Body of pancreas (tissue), 4 donors: ENCODE measurements around the gene ENO3.

Experiments
- CTCF ChIP-seq, 7 experiments: fragments of 450-650 bp in 4 of 7; fragments of 200-600 bp in 3 of 7; sonication (generic) in 3 of 7; IDR thresholded peaks; one replicate each; pipeline ENCODE4 v1.5.1; 2016 to 2019; ENCODE audit warnings: antibody characterized with exemption in 7 of 7
- POLR2A ChIP-seq, 3 donors: fragments of 450-650 bp; IDR thresholded peaks; one replicate each; pipeline ENCODE4 v1.6.1; 2016; ENCODE audit warnings: antibody characterized with exemption in 3 of 3, mild to moderate bottlenecking in 2 of 3

GRCh38 chr17:4969047-4969550 is 18.2 kb downstream of the ENO3 start:
- TF ChIP-seq CTCF (IDR thresholded peaks at IDR 0.05) (no peak), POLR2A (IDR thresholded peaks at IDR 0.05) (no peak)
